Activated CD4-positive, alpha-beta T cell treated with anti-CD3 and anti-CD28 coated beads for 24 hours (primary cell): ENCODE results near the gene POU2F1.

Source experiments
- DNase-seq, 2 donors: peaks; one replicate each; pipeline ENCODE4 v3.0.0-alpha.2; 2020; ENCODE audit warnings: low read depth in 2 of 2

POU2F1 gene

GRCh38 chr1:167220537-167221125, at the start of gene POU2F1:
Gene POU2F1, plus strand, starts transcription at chr1:167220886. Its CDS starts 12 bp downstream, at chr1:167220898.
- peak; percentile 95 to 98 for DNase-seq

- DNase-seq, result no peak
Observed at GRCh38 chr1:167171286-167171929, 49.3 kb upstream of the POU2F1 start.

- no peak for DNase-seq
Observed at GRCh38 chr1:167173516-167174184, 47.0 kb upstream of the POU2F1 start.

GRCh38 chr1:167175901-167176300, 44.8 kb upstream of the POU2F1 start:
- no peak for DNase-seq

GRCh38 chr1:167178831-167179230, 41.9 kb upstream of the POU2F1 start:
- no peak for DNase-seq

GRCh38 chr1:167182571-167183320, 37.9 kb upstream of the POU2F1 start:
- no peak for DNase-seq

GRCh38 chr1:167184081-167184480, 36.6 kb upstream of the POU2F1 start:
- no peak for DNase-seq

- no peak for DNase-seq
Observed at GRCh38 chr1:167185062-167185461, 35.6 kb upstream of the POU2F1 start.

GRCh38 chr1:167185974-167186657, 34.6 kb upstream of the POU2F1 start:
- DNase-seq, result no peak

GRCh38 chr1:167186771-167187170, 33.9 kb upstream of the POU2F1 start:
- DNase-seq, result no peak

- DNase-seq, result no peak
Observed at GRCh38 chr1:167190747-167191237, 29.9 kb upstream of the POU2F1 start.

GRCh38 chr1:167191958-167192357, 28.7 kb upstream of the POU2F1 start:
- DNase-seq, result no peak

- DNase-seq, result no peak
Observed at GRCh38 chr1:167194182-167194581, 26.5 kb upstream of the POU2F1 start.

- DNase-seq, result no peak
Observed at GRCh38 chr1:167196166-167196565, 24.5 kb upstream of the POU2F1 start.

- DNase-seq, result no peak
Observed at GRCh38 chr1:167197236-167197635, 23.4 kb upstream of the POU2F1 start.

GRCh38 chr1:167197692-167198091, 23.0 kb upstream of the POU2F1 start:
- no peak for DNase-seq

GRCh38 chr1:167198518-167199133, 22.1 kb upstream of the POU2F1 start:
- DNase-seq, result no peak

- DNase-seq, result no peak
Observed at GRCh38 chr1:167199656-167200055, 21.0 kb upstream of the POU2F1 start.

- DNase-seq, result no peak
Observed at GRCh38 chr1:167200272-167200671, 20.4 kb upstream of the POU2F1 start.

GRCh38 chr1:167200749-167201148, 19.9 kb upstream of the POU2F1 start:
- DNase-seq, result no peak

GRCh38 chr1:167202049-167202448, 18.6 kb upstream of the POU2F1 start:
- no peak for DNase-seq
